Right ventricle myocardium inferior (tissue), 1 donor: ENCODE measurements around the gene NKX6-2. TPM values are rescaled to one million over a fixed set of nuclear protein-coding genes. Genes with fewer than 3 reads are reported as not detected.
"Not testable (repeated sequence)": the region's sequence is repeated elsewhere in the genome, so short reads cannot be mapped to it uniquely, and the experiment has no call there.

ENCODE experiments used
- ATAC-seq: fragments of 200-7000 bp; cut with Tn5 transposase; one replicate; pipeline ENCODE4 v1.9.1; 2020; ENCODE audit warnings: mild to moderate bottlenecking, moderate library complexity
- DNase-seq: peaks from one replicate; pipeline ENCODE4 v3.0.0; 2021; ENCODE audit errors: missing footprints
- intact Hi-C: fragments of 100-400 bp; cut with DNase I; formaldehyde crosslinking; loops from one replicate; pipeline ENCODE4 v1.11.0; 2022
- long read RNA-seq: library from polyadenylated mRNA; unstranded; transcript quantifications from one replicate; pipeline ENCODE4 v2.0.0, GENCODE V29; 2021
- total RNA-seq: library from RNA; stranded (reverse); fragmentation: NEBNext Ultra II Directional; extraction: Animal tissue kit (Norgen Biotek cat#: 25700); gene quantifications from one replicate; pipeline ENCODE4 v1.2.1, GENCODE V29; 2021
- donor health status: DM: no; HTN: yes; CAD: no; lungs with severe emphysema.

The NKX6-2 gene
- total RNA-seq, result not detected
- long read RNA-seq, result 0 reads

DNA sequence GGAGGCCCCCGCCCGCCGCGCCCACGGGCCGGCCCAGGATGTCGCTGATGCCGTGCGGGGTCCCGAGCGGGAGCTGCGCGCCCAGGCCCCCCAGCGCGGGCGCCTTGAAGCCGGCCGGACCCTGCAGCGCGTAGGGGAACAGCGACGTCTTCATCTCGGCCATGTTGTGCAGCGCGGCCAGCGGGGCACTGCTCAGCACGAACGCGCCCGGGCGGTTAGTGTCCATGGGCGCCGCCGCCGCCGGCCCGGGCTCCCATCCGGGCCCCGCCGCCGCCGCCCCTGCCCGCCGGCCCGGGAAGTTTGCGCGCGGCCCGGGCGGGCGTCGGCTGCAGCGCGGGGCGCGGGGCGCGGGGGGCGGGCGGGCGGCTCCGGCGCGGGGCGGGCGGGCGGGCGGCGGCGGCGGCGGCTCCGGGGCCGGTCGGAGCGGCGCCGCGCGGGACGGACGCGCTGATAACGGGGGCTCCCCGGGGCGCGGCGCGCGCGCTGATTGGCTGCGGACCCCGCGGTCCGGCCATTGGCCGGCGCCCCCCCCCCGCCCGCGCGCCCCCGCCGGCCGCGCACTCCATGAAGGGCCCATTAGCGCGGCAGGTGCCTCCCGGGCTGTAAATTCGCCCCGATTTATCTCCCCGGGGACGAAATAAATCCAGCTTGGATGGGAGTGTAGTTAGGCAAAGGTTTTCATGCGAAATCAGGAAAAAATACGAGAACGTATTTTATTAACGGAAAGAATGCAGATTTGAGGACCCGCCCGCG is at the start of gene NKX6-2:
Gene NKX6-2 (minus strand): TSS at position 425 of the 753 bp plus-strand sequence. CDS start 199 bp downstream, at position 226.
- intact Hi-C loops, result loop anchor here (10.0 kb wide), 1 partner anchor 131 kb away; no protein-coding TSS in a partner anchor
- no peak for DNase-seq
- ATAC-seq, result no peak

DNA sequence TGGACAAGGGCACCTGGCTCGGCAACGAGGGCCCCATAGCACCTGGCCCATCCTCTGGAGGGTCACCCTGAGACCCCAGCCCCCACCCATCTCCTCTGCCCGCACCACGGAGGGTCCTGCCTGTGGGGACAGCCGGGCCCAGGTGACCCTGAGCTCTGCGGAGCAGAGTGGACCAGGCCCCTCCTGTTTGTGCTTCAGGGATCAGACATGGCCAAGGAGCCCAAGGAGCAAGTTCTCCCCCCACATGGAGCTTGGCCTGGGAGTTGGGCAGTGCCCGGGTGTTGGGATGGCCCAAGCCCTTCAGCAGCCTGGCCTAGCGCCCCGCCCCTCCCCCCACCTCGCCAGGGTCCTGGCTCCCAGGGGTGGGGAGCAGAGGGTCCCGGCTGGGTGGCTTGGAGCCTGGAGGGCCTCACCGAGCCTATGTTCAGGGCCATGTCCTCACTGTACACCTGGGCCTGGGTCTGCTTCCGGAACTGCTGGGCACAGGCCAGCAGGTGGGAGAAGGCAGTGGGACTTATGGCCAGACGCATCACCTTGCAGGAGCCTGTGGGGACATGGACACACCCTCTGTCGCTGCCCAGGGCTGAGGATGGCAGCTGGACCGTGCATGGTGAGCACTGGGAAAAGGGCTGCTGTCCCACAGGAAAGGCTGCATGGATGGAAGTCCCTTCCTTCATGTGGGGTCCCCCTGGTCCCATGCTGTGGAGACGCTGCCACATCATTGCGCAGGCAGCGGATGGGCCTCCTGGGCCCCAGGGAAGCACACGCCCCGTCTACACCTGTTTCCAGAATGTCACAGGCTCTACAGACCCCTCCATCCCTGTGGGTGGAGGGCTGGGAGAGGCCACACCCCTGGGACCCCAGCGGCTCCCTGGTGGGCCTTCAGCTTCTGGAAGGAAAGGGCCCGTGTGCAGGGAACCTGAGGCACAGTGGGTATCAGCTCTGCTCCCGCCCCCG is 49.2 kb upstream of the NKX6-2 start:
- intact Hi-C loops, result loop anchor here (10.0 kb wide), 1 partner anchor 490 kb away; no protein-coding TSS in a partner anchor
- peak; percentile 35 for DNase-seq
- ATAC-seq, result no peak

DNA sequence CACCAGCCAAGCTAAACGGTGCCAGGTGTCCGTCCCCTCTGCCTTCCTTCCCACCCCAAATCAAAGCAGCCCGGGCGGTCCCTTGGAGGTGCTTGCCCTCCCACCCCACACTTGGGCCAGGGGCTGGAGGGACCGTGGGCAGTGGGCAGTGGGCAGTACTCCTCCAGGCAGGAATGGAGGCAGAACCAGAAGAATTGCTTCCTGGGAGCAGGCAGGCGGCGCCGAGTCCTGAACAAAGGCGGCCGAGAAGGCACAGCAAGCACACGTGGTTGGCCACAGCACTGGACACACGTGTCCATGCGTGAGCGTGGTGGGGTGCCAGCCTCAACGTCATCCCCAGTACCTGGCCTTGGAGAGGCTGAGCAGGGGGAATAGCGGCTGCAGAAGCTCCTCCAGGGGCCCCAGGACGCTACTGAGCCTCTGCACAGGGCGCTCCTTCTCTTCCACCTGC is 48.4 kb upstream of the NKX6-2 start:
- DNase-seq, result peak; percentile 53
- no peak for ATAC-seq
- intact Hi-C loops, result loop anchor here (10.0 kb wide), 1 partner anchor 490 kb away; no protein-coding TSS in a partner anchor

DNA sequence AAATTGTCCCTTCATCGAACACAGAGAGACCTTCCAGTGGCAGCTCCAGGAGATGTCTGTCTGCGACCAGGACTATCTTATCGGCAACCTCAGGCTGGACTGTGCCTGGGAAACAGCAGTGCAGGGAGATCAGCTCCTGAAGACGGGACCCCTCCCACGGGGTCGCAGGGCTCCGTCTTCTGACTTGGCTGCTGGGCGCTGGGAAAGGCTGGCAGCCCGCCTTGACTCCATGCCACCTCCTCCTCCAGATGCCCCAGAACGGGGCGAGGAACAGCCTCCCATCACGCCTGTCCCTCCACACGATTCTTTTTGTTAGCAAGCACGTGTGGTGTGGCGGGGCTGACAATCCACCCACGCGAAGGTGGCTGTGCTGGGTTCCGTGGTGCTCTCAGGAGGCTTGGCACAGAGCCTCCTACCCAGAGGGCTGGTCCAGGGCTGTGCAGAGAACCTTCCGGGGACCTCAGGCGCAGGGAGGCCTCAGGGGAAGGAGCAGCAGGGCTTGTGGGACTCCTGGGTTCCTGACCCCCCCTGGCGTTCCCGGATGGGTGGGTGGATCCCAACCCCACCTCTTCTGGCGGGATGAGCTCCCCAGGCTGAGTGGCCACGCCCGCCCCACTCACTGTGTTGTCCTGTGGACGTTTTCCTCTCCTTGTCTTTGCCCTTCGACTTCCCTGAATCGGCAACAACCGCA is 47.6 kb upstream of the NKX6-2 start:
- no peak for ATAC-seq
- DNase-seq, result peak; percentile 37
- intact Hi-C loops, result loop anchor here (10.0 kb wide), 1 partner anchor 491 kb away; no protein-coding TSS in a partner anchor

DNA sequence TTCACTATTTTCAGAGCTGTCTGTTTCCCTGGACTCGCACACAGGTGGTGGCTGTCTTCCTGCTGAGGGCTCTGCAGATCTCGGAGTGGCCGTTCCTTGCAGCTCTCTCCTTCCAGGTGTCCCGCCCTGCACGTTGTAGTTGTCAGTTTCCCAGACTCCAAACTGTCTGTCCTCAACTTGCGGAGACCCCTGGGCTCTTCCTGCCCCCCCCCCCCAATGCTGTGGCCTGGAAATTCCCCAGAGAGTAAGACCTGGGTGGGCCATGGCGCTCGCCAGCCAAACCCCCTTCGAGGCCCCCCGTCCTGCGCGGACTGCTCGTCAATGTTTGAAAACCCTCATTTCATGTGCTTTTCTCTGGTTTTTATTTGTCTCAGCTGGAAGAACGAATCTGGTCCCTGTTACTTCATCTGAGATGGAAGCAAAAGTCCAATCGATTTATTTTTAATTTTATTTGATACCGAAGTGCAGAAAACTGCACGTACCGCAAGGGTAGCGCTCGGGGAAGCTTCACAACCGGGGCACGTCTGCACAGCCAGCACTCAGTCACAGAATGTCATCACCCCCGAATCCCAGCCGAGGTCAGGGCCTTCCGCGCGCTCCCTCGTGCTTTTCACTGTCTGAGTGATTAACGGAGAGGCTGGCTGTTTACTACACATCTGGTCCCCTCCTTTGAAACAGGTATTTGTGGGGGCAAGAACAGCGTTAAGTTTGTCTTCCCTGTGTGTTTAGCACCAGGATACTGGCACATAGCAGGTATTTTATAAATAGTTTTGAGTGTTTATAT is 46.4 kb upstream of the NKX6-2 start:
- ATAC-seq (no peak), DNase-seq (peak; percentile 20)
- intact Hi-C loops, result loop anchor here (10.0 kb wide), 1 partner anchor 492 kb away; no protein-coding TSS in a partner anchor

DNA sequence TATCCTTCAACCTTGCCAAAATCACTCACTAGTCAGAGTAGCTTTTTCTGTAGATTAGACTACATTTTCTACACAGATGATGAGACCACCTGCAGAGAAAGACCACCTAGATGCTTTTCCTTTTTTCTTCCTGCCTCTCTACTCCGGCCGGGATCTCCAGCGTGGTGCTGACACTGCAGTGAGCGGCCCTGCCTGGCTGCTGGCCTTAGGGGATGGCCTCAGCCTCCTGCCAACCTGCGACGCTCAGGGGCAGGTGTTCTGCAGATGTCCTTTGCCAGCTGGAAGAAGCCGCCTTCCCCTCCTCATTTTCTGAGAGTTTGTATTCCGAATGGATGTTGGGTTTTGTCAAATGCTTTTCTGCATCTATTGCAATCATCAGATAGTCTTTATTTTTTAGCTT is 43.5 kb upstream of the NKX6-2 start:
- intact Hi-C loops, result no loop called here
- DNase-seq (peak; percentile 65), ATAC-seq (no peak)

DNA sequence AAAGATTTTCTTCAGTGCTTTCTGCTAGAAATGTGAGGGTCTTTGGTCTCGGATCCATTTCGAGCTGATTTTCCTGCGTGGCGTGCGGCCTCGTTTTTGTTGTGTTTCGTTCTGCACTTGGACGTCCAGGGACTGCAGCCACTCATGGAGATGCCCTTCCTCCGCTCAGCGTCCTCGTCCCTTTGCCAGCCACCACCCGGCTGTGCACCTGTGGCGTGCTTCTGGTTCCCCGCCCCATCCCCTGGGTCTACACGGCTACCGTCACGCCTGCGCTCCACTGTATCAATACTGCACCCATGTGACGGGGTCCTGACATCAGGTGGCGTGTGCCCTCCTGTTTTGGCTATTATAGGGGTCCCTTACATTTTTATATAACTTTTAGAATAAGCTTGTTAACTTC is 42.7 kb upstream of the NKX6-2 start:
- DNase-seq (peak; percentile 31), ATAC-seq (no peak)
- intact Hi-C loops, result no loop called here

DNA sequence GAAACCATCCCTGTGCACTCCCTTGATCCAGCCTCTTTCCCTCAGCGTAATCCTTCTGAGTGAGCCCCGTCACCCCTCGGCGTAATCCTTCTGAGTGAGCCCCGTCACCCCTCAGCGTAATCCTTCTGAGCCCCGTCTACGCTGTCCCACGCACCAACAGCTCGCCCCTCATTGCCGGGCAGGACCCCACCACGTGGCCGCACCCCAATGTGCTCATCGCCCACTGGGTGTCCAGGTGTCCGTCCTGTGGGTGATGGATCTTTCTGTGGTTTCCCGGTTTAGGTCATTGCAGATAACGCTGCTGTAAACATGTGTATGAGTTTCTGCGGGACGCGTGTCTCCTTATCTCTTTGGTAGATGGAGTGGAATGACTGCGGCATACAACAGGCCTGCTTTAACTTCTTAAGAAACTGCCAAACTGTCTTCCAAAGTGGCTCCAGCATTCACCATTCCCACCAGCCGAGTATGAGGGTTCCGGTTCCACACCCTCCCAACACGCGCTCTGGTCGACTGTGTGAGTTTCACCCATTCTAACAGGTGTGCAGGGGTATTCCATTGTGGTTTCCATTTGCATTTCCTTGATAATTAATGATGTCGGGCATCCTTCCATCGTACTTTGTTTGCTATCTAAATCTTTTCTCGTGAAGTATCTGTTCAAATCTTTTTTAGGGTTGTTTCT is 42.1 kb upstream of the NKX6-2 start:
- no peak for ATAC-seq
- DNase-seq, result peak; percentile 16
- intact Hi-C loops, result no loop called here

DNA sequence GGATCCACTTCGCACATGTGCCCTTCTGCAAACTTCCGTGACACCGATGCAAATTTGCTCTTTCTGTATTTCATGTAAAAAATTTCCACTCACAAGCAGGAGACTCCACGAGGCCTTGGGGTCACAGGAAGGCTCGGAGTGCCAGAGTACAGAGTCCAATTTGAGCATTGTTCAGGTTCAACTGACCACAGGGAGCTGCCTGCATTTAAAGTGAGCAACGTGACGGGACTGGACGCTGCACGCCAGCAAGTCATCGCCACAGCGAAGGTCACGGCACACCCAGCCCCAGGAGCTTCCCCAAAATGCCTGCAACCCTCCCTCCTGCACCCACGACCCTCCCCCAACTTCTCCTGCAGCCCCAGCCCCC is 41.5 kb upstream of the NKX6-2 start:
- peak; percentile 5 for DNase-seq
- intact Hi-C loops, result no loop called here

DNA sequence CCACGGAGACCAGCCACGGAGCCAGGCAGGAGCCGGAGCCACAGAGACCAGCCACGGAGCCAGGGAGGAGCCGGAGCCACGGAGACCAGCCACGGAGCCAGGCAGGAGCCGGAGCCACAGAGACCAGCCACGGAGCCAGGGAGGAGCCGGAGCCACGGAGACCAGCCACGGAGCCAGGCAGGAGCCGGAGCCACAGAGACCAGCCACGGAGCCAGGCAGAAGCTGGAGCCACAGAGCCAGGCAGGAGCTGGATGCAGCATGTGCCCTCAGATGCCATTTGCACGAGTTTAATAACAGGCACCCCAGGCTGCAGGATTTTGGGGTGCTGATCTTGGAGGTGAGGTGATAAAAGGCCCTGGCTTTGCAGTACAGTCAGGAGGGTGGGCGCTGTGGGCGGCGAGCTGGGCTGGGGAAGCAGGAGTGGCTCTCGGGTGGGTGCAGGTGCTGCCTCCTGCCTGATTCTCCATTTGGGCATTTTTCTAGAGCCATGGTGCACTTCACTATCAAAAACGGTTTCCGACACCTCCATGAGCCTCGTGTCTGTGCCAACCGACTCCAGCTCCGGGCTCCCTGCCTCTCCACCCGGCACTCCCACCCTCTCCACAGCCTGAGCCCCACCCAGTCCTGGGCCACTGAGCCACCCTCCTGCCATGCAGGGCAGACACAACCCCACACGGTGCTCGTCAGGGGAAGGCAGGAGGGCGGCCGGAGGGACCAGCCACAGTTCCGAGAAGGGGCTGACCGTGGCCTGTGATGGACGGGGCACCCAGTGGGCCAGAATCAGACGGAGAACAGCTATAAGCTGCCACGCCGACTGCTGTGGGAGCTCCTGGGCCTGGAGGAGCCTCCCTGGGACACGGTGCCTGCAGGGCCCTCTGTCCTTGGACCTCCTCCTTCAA is 40.8 kb upstream of the NKX6-2 start:
- ATAC-seq (no peak), DNase-seq (peak; percentile 18)
- intact Hi-C loops, result no loop called here

More for the DNA sequence above, 41.5 kb upstream of the NKX6-2 start:
- no peak for ATAC-seq

DNA sequence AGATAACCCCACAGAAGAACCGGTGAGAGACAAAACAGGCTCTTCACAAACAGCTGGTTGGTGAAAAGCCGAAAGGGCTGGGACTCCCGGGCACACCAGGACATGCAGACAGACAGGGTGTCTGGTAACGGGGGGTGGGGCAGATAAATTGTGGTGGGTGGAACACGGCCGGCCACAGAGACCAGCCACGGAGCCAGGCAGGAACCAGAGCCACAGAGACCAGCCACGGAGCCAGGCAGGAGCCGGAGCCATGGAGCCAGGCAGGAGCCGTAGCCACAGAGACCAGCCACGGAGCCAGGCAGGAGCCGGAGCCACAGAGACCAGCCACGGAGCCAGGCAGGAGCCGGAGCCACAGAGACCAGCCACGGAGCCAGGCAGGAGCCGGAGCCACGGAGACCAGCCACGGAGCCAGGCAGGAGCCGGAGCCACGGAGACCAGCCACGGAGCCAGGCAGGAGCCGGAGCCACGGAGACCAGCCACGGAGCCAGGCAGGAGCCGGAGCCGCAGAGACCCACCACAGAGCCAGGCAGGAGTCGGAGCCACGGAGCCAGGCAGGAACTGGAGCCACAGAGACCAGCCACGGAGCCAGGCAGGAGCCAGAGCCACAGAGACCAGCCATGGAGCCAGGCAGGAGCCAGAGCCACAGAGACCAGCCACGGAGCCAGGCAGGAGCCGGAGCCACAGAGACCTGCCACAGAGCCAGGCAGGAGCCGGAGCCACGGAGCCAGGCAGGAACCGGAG is 40.0 kb upstream of the NKX6-2 start:
- peak; percentile 37 for DNase-seq
- ATAC-seq, intact Hi-C loops: not testable (repeated sequence)

DNA sequence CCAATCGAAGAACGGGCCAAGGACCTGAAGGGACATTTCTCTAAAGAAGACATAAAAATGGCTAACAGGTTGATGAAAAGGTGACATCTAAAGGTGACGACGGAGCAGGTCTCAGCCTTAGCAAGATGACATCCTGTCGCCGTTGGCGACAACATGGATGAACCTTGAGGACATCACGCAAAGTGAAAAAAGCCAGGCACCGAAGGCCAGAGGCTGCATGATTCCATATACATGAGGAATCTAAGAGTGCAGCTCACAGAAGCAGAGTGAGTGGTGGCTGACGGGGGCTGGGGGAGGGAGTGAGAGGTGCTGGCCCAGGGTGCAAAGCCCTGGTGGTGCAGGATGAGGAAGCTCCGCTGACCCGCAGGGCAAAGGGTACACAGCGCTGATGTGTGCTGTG is 34.1 kb upstream of the NKX6-2 start:
- DNase-seq (peak; percentile 20), ATAC-seq (no peak)
- intact Hi-C loops, result no loop called here

DNA sequence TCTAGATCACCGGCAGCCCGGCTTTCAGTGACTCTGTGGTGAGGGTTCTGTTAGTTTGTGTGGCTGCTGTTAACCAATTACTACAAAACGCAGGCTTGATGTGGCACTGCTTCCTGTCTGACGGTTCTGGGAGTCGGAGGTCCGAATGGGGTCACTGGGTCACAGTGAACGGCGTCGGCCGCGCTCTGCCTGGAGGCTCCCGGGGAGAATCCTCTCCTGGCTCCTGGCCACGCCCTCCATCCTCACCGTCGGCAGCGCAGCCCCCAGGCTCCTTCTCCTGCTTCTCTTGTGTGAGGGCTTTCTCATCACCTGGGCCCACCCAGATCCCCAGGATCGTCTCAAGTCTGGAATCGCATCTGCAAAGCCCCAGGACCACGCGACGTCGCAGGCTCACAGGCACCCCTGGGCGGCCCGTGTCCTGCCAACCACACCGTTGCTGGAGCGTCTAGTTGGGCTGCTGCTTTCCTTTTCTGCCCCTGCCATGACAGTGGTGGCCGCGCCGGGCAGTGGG is 31.8 kb upstream of the NKX6-2 start:
- ATAC-seq, result no peak
- peak; percentile 72 for DNase-seq

DNA sequence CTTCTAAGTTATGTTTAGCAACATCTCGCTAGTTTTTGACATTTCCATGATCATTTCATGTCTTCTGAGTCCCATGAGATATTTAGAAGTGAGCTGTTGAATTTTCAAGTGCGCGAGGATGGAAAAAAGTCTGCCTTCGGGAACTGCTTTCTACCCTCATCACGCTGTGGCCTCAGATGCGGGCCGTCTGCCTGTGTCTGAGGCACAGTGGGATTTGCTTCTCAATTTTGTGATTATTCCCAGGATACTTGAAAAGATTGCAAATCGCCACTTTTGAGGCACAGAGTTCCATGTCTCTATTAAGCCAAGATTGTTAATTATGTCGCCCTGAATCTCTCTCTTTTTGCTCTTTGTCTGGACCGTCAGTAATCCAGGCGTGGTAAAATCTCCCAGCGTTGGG is 30.8 kb upstream of the NKX6-2 start:
- no peak for ATAC-seq
- intact Hi-C loops, result no loop called here
- DNase-seq, result no peak

More for the DNA sequence above, 31.8 kb upstream of the NKX6-2 start:
- intact Hi-C loops, result no loop called here

DNA sequence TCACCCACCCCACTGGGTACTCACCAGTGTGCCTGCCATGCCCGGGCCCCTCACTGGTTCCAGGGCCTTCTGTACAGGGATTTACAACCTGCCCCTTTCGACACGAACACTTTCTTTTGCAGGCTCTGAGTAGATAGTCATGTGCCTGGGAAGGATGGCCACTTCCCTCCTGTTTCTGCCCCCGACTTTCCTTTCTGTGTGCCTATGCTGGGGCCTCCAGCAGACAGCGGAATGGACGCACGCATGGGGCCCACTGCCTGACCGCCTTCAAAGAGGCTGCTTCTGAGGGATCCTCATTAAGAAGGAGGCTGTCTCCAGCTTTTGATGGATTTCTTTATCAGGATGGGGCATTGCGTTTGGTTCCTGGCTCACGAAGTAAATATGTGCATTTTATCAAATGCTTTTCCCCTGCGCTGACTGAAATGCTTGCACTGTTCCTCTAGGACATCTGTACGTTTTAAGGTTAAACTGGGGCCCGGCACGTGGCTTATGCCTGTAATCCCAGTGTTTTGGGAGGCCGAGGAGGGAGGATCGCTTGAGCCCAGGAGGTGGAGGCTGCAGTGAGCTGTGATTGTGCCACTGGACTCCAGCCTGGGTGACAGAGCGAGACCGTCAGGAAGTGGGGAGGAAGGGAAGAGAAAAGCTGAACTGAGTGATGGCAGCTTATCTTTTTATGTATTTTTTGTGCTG is 29.4 kb upstream of the NKX6-2 start:
- no peak for ATAC-seq
- peak; percentile 46 for DNase-seq
- intact Hi-C loops, result no loop called here
